Mesodermal cell (in vitro differentiated cells): Measurements from ENCODE around the gene RTCB.

Source experiments
- H3K27ac ChIP-seq: 2 replicates; pipeline ENCODE4 v1.7.0; 2013; ENCODE audit warnings: mild to moderate bottlenecking, low read depth, low read length, moderate library complexity; ENCODE audit not compliant: severe bottlenecking
- H3K36me3 ChIP-seq: 2 replicates; pipeline ENCODE4 v1.7.1; 2013; ENCODE audit warnings: mild to moderate bottlenecking, low read length, moderate library complexity; ENCODE audit not compliant: control insufficient read depth, insufficient read depth
- H3K4me1 ChIP-seq: one replicate; pipeline ENCODE4 v1.7.1; 2013; ENCODE audit warnings: mild to moderate bottlenecking, low read length; ENCODE audit not compliant: insufficient read depth, control insufficient read depth, poor library complexity, severe bottlenecking
- H3K4me3 ChIP-seq: 2 replicates; pipeline ENCODE4 v1.7.0; 2013; ENCODE audit warnings: low read length, control low read depth, mild to moderate bottlenecking; ENCODE audit not compliant: insufficient read depth, poor library complexity, severe bottlenecking; ENCODE audit errors: extremely low read depth
- H3K9me3 ChIP-seq: 2 replicates; pipeline ENCODE4 v1.7.1; 2013; ENCODE audit warnings: mild to moderate bottlenecking, low read length, moderate library complexity; ENCODE audit not compliant: control insufficient read depth
- WGBS, 2 experiments: methylation state at CpG; one replicate each; pipeline ENCODE4 v1.1.5; 2013; ENCODE audit warnings: missing lambda C conversion rate in 2 of 2; ENCODE audit not compliant: insufficient coverage in 2 of 2; 5-methylcytosine and 5-hydroxymethylcytosine counted together

RTCB gene

GRCh38 chr22:32341122-32341740 is 70.8 kb downstream of the RTCB start:
- H3K4me3 ChIP-seq: no peak overlapping the region
- 79 to 80% methylated on average over 10 to 13 of the region's 13 CpGs for WGBS, 2 experiments
- no peaks in the 10 kb centered on the region for H3K36me3 ChIP-seq
- no peaks in the 10 kb centered on the region for H3K9me3 ChIP-seq
- H3K4me1 ChIP-seq: no peaks in the 10 kb centered on the region
- no peak overlapping the region for H3K27ac ChIP-seq

- Histone ChIP-seq H3K27ac (no peak overlapping the region), H3K4me1 (no peaks in the 10 kb centered on the region), H3K9me3 (no peaks in the 10 kb centered on the region), H3K4me3 (no peak overlapping the region), H3K36me3 (no peaks in the 10 kb centered on the region)
- 84 to 94% methylated on average over 11 of the region's 11 CpGs for WGBS, 2 experiments
Measured at GRCh38 chr22:32340411-32340810, 71.6 kb downstream of the RTCB start.

DNA sequence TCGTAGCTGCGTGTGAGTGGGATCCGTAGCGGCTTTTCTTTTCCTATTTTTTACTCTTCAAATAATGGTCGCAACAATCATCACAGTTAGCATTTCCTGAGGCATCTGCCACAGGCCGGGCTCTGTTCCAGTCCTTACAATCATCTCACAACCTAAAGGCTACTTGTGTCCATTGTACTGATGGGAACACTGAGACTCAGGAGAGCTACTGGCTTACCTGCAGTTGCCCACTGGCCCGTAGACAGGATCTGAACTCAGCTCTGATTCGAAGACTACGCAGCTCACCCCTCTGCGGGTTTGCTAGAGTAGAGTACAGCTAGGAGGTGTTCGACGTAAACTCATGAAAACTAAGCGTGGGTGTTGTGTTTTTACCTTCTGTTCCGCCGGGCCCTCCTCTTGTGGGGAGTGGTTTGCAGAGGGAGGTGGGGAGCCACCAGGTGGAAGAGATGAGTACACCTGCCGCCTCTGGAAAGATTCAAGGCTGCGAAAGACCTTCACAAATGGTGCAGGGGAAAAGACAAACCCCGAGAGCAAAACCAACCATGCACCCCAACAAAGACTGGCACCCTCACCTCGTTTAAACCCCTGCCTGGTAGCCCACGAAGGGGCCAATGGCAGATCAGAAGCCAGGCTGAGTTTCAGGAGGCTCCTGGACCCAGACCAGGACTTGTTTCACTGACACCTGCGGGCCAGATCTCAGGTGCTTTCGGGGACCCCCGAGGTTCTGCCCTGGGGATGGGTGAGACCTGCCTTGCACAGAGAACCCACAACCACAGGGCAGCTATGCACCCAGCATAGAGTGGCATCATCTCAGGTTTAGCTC is 72.6 kb downstream of the RTCB start:
- H3K9me3 ChIP-seq: no peaks in the 10 kb centered on the region
- no peak overlapping the region for H3K27ac ChIP-seq
- H3K4me3 ChIP-seq: no peak overlapping the region
- H3K4me1 ChIP-seq: no peaks in the 10 kb centered on the region
- WGBS, 2 experiments: 87 to 91% methylated on average over 18 to 21 of the region's 23 CpGs
- no peaks in the 10 kb centered on the region for H3K36me3 ChIP-seq

- 94 to 96% methylated on average over 9 to 10 of the region's 10 CpGs for WGBS, 2 experiments
- no peaks in the 10 kb centered on the region for H3K4me1 ChIP-seq
- no peak overlapping the region for H3K27ac ChIP-seq
- no peaks in the 10 kb centered on the region for H3K9me3 ChIP-seq
- H3K36me3 ChIP-seq: no peaks in the 10 kb centered on the region
- no peak overlapping the region for H3K4me3 ChIP-seq
Measured at GRCh38 chr22:32338757-32339156, 73.3 kb downstream of the RTCB start.
